ENCODE measurements around the gene LTB. TPM values are rescaled to one million over a fixed set of nuclear protein-coding genes. Genes with fewer than 3 reads are reported as not detected.
A peak's percentile ranks its signal among the peaks of the same experiment; 100 is the strongest.

The LTB gene
- total and polyA plus RNA-seq, 2 donors from 2014 or later = 6.6 to 18.5 TPM

GRCh38 chr6:31560697-31561058 lies 21.5 kb downstream of the LTB start:
- DNase-seq = no peak
- H3K4me1 ChIP-seq (ENCODE audit: control insufficient read depth in 2 of 3, insufficient read depth in 2 of 3, low read depth in 1 of 3, low read length in 3 of 3) = peaks cover 0 to 18% (median 0%) of the 10 kb centered on the region in 3 donors
- H3K36me3 ChIP-seq (ENCODE audit: control insufficient read depth in 2 of 3, insufficient read depth in 3 of 3, low read length in 3 of 3) = peaks cover 0 to 24% (median 9%) of the 10 kb centered on the region in 3 donors
- no peak overlapping the region for H3K9ac ChIP-seq (ENCODE audit: low read length in 3 of 3)
- intact Hi-C loops (cut with DNase I) = no loop called here
- no peak for FAIRE-seq
- TF ChIP-seq, protein P1, sequence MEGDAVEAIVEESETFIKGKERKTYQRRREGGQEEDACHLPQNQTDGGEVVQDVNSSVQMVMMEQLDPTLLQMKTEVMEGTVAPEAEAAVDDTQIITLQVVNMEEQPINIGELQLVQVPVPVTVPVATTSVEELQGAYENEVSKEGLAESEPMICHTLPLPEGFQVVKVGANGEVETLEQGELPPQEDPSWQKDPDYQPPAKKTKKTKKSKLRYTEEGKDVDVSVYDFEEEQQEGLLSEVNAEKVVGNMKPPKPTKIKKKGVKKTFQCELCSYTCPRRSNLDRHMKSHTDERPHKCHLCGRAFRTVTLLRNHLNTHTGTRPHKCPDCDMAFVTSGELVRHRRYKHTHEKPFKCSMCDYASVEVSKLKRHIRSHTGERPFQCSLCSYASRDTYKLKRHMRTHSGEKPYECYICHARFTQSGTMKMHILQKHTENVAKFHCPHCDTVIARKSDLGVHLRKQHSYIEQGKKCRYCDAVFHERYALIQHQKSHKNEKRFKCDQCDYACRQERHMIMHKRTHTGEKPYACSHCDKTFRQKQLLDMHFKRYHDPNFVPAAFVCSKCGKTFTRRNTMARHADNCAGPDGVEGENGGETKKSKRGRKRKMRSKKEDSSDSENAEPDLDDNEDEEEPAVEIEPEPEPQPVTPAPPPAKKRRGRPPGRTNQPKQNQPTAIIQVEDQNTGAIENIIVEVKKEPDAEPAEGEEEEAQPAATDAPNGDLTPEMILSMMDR (IDR thresholded peaks at IDR 0.05; ENCODE audit: borderline replicate concordance, extremely low read depth, insufficient read depth) = no peak
- H3K9me3 ChIP-seq (ENCODE audit: control insufficient read depth in 2 of 3, insufficient read depth in 1 of 3, low read length in 3 of 3) = no peaks in the 10 kb centered on the region
- no peaks in the 10 kb centered on the region for H3K27me3 ChIP-seq (ENCODE audit: control insufficient read depth, insufficient read depth, low read length)
- H3K27ac ChIP-seq (ENCODE audit: low read depth in 2 of 2, low read length in 2 of 2) = peak overlapping the region in 1 of 2 donors; percentile 24
- no peak overlapping the region for H3K4me3 ChIP-seq (ENCODE audit: low read length in 3 of 3)

- Histone ChIP-seq H3K27ac (ENCODE audit: low read depth in 2 of 2, low read length in 2 of 2) (peak overlapping the region; percentile 9 to 51), H3K4me3 (ENCODE audit: low read length in 3 of 3) (no peak overlapping the region), H3K9ac (ENCODE audit: low read length in 3 of 3) (peak overlapping the region in 1 of 3 donors; percentile 31), H3K4me1 (ENCODE audit: control insufficient read depth in 2 of 3, insufficient read depth in 2 of 3, low read depth in 1 of 3, low read length in 3 of 3) (peaks cover 0 to 18% (median 0%) of the 10 kb centered on the region in 3 donors), H3K27me3 (ENCODE audit: control insufficient read depth, insufficient read depth, low read length) (no peaks in the 10 kb centered on the region), H3K36me3 (ENCODE audit: control insufficient read depth in 2 of 3, insufficient read depth in 3 of 3, low read length in 3 of 3) (peaks cover 0 to 24% (median 9%) of the 10 kb centered on the region in 3 donors), H3K9me3 (ENCODE audit: control insufficient read depth in 2 of 3, insufficient read depth in 1 of 3, low read length in 3 of 3) (no peaks in the 10 kb centered on the region)
- no peak for FAIRE-seq
- peak in 2 of 5 donors; percentile 65 to 89 for DNase-seq
- intact Hi-C loops (cut with DNase I) = no loop called here
- TF ChIP-seq, protein P1 (IDR thresholded peaks at IDR 0.05; ENCODE audit: borderline replicate concordance, extremely low read depth, insufficient read depth) = no peak
These were observed 22.1 kb downstream of the LTB start for GRCh38 chr6:31559958-31560696.

DNA sequence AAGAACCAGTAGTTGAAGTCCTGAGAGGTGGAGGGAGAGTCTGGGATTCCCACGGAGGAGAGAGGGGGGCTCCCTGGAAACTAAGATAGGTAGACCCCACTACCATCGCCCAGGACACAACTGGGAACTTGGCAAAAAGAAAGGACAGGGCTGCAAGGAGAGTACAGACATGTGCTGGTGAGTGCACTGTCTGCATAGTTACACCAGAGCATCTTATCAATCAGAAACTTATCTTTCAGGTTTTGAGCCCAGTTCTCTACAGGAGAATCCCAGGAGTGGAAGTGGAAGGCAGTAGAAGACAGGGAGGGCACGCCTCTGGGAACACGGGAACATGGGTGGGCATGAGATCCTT lies 22.6 kb downstream of the LTB start:
- FAIRE-seq = no peak
- peaks cover 0 to 24% (median 9%) of the 10 kb centered on the region in 3 donors for H3K36me3 ChIP-seq (ENCODE audit: control insufficient read depth in 2 of 3, insufficient read depth in 3 of 3, low read length in 3 of 3)
- intact Hi-C loops (cut with DNase I) = no loop called here
- peaks cover 0 to 18% (median 0%) of the 10 kb centered on the region in 3 donors for H3K4me1 ChIP-seq (ENCODE audit: control insufficient read depth in 2 of 3, insufficient read depth in 2 of 3, low read depth in 1 of 3, low read length in 3 of 3)
- DNase-seq = no peak
- TF ChIP-seq, protein P1 (IDR thresholded peaks at IDR 0.05; ENCODE audit: borderline replicate concordance, extremely low read depth, insufficient read depth) = no peak
- no peaks in the 10 kb centered on the region for H3K9me3 ChIP-seq (ENCODE audit: control insufficient read depth in 2 of 3, insufficient read depth in 1 of 3, low read length in 3 of 3)
- H3K27ac ChIP-seq (ENCODE audit: low read depth in 2 of 2, low read length in 2 of 2) = peak overlapping the region; percentile 9 to 51
- H3K4me3 ChIP-seq (ENCODE audit: low read length in 3 of 3) = no peak overlapping the region
- no peaks in the 10 kb centered on the region for H3K27me3 ChIP-seq (ENCODE audit: control insufficient read depth, insufficient read depth, low read length)
- H3K9ac ChIP-seq (ENCODE audit: low read length in 3 of 3) = peak overlapping the region in 1 of 3 donors; percentile 31

Data from kidney (tissue), 14 donors.